ENCODE measurements around the gene MYO1F.

DNA sequence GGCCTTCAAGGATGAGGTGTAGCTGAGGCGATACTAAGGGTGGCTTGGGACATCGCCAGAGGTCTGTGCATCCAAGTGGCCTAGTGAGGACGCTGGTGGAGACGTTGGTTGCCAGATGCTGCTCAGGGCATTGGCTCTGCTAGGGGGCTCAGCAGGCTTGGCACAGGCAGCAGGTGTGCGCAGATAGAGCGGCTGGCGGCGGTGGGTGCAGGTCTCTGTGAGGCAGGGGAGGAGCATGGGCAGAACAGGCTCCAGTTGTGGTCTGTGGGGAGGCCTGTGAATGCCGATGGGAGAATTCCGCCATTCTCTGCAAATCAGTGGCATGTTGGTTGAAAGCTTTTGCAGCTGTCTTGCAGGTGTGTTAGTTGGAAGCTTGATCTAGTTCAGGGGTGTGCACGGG, 96.0 kb downstream of the MYO1F start:
- TF ChIP-seq, protein P1, sequence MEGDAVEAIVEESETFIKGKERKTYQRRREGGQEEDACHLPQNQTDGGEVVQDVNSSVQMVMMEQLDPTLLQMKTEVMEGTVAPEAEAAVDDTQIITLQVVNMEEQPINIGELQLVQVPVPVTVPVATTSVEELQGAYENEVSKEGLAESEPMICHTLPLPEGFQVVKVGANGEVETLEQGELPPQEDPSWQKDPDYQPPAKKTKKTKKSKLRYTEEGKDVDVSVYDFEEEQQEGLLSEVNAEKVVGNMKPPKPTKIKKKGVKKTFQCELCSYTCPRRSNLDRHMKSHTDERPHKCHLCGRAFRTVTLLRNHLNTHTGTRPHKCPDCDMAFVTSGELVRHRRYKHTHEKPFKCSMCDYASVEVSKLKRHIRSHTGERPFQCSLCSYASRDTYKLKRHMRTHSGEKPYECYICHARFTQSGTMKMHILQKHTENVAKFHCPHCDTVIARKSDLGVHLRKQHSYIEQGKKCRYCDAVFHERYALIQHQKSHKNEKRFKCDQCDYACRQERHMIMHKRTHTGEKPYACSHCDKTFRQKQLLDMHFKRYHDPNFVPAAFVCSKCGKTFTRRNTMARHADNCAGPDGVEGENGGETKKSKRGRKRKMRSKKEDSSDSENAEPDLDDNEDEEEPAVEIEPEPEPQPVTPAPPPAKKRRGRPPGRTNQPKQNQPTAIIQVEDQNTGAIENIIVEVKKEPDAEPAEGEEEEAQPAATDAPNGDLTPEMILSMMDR (IDR thresholded peaks at IDR 0.05; ENCODE audit: borderline replicate concordance, extremely low read depth, low read length, poor library complexity, severe bottlenecking) = no peak
- TF ChIP-seq EZH2 (IDR thresholded peaks at IDR 0.05; ENCODE audit: borderline replicate concordance, low read depth, low read length, severe bottlenecking) = no peak

Data from DND-41 (cell line).